Fibroblast of gingiva (primary cell): ENCODE results near the gene SGIP1.

ENCODE experiments used
- DNase-seq: peaks from one replicate; pipeline ENCODE4 v3.0.0-alpha.2; 2011; ENCODE audit warnings: low read depth

The SGIP1 gene

DNA sequence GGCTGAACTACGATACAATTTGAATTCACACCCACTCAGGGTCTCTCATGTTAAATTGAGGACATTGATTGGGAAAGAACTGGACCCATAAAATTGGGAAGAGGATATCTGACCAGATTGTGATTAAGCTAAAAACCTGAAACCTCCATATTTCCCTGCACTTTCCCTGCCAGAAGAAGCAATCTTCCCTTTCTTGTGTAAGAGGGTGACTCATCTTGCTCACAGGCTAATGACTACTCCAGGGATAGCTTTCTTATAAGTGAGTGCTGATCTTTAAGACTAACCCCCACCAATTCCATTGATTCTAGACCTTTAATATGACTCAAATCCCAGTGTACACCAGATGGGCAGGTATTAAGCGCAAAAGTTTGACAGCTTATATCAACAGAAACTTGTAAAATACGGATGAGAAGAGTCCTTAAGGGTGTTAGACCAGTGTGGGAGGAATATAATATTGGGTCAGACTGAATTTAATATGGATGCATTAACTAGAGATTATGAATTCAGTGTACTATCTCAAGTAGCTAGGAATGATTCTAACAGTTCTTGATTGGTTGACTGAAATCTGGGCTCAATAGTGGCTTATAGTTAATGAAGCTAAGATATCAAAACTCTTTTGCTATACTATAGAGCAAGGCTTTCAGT is 12.1 kb upstream of the SGIP1 start:
- DNase-seq = peak; percentile 74

DNA sequence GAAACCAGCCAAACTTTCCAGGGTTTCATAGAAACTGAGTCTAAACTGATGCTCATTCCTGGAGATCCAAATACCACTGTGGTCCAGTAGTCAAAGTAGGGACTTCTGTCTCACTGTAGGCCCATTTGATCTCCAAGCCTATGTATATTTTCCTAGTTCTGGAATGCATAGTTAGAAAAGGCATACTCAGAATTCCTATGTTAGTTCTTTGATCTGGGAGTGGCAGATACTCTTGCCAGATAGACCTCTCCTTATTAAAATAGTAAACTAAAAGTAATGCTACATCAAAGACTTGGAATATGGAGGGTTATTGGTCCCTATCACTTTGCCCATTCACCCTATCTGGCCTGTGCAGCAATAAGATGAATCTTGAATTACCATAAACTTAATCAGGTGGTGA is 10.4 kb upstream of the SGIP1 start:
- no peak for DNase-seq

DNA sequence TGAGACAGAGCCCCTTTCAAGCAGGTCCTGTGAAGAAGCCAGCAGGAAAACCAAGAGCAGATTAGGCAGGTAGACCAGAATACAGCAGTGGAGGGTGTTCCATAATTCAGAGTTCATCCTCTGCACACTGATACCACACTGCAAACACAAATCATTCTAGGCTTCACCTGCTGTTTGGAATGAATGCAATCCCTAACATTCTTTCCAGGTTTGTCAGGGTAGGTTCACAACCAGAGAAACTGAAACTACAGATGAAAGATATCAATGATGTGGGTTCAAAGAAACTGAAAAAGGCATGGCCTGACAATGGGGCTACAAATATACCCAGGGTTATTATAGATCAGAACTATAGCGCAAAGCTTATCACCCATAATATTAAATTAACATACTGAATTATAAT is 8.9 kb upstream of the SGIP1 start:
- DNase-seq = no peak

DNA sequence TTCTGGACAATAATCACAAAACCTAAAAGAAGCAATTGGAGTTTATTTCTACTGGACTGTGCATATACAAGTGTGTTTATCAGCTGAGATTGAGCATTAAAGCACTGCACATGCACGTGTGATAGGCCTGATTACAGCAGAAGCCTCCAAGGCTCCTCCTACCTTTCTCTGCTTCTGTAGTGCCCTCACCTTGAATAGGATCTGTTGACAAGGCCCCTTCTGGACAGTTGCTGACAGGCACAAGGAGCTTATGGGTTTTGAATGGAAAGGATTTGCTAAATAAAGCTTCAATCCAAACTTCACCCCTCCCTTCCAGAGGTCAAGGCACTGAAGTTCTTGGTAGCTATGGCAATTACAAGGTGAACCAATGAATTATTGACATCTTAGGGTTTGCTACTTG is 7.9 kb upstream of the SGIP1 start:
- no peak for DNase-seq

DNA sequence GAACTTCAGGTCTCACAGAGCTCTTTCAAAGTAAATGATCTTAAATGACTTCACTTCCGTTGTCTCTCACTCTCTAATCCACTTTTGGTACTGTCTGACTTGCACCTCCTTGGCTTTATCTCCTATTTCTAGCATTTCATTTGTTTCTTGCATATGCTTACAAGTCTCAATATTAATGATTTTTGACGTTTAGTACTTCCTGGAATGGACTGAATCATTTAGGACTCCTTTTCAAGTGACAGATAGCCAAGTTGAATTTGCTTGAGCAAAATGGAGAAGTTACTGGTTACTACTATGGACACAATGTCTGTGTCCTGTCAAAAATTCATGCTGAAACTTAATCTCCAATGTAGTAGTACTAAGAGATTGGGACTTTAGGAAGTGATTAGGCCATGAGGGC is 7.0 kb upstream of the SGIP1 start:
- DNase-seq = no peak

DNA sequence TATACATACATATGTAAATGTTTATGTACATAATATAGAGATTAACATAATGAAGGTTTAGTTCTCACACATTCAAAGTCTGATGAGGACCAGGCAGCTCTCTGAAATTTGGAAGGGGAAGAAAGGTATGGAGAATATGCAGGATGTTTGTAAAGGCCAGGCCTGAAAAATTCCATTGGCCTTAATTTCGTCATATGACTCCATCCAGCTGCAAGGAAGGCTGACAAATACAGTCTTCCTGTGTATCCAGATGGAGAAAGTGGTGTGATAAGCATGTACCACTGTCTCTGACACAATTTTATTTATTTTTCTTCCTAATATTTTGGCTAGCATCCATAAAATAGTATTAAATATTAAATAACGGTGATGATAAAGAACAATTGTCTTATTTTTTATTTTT is 6.3 kb upstream of the SGIP1 start:
- DNase-seq = peak; percentile 63

DNA sequence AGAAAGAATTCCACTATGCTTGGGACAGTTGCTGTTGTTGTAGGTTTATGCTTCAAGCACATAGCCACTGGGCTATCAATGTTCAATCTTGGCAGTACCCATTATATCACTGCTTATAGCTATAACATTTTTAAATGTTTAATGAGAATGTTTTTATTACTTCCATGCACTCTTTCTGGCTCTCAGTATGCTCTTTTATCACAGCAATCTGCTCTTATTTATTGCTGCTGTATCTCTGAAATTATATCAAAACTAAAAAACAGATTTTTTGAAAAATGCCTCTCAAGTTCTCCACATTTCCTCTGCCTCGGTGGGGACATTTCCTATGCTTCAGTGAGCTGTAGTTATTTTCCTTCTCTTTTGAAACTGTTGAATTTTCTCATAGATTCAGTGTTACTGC is 5.4 kb upstream of the SGIP1 start:
- DNase-seq = no peak

DNA sequence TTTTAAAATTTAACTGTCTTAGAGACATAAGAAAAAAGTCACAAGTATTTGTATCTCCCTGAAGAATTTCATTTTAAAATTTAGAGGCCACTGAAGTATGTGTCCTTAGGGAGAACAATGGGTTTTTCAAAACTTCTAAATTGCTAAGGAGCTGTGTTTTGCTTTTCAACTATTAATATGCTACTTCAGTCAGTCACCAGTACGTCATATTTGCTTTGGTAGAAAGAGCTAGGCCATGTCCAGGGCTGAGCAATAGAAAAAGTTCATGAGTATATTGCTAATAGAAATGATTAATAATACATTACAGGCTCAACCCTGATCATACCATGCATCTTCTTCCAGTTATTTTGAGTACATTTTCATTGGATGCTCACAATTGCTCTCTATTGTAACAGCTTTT is 1.7 kb upstream of the SGIP1 start:
- DNase-seq = no peak

DNA sequence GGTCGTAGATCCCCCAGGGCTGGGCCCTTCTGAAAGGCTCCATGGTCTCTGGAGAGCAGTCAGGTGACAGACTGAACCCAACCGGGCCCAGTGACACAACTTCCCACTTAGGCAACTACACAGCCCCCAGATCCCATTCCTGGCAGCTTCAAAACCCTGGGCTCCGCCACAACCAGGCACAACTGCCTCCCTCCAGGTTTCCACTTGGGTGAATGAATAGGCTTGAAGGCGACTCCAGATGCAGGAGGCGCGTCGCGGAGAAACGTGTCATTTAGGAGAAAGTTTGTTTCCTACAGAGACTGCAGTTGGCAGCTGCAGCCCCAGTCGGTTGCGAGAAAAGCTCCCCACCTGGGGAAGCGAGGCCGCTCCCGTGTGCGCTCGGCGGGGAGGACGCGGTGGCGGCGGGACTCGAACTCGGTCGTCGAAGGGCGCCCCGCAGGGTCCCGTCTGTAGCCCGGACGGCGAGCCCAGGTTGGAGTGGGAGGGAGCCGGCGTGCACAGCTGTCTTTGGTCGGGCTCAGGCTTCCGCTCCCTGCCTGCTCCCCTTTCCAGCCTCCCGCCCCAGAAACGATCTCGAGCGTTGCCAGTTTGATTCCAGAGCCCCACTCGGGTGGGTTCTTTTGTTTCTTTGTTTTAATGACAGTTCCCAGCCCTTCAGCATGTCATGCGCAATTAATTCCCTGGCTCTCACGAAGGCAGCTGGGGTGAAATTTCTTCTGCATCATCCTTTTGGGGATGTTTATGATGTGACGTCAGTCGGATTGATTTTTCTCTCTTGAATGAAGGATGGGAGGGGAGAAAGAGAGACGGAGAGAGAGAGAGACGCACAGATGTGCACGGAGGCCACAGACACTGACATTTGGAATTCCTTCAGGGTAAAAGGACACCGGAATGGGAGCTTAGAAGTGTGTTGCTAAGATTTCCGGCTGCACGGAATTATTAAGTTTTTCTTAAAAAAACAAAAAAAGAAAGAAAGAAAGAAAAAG is 862 bp upstream of the SGIP1 start:
- DNase-seq = peak; percentile 83

DNA sequence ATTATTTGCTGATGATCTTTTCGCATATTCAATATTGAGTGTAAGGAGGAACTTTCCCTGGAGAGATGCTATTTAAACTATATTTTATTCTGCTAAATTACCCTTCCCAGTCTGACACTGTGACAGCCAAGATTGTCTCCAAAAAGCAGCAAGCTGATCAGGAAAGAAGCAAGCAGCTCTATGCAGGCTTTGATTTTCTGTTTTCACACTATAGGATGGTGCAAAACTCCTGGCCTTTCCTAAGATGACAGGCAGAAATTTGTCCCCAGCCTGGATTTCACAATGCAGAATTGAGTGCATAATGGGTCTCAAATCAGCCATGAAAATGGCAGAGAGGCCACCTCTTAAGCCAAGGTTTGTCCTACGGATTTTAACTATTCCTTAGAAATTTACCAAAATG is 1.1 kb downstream of the SGIP1 start:
- no peak for DNase-seq

DNA sequence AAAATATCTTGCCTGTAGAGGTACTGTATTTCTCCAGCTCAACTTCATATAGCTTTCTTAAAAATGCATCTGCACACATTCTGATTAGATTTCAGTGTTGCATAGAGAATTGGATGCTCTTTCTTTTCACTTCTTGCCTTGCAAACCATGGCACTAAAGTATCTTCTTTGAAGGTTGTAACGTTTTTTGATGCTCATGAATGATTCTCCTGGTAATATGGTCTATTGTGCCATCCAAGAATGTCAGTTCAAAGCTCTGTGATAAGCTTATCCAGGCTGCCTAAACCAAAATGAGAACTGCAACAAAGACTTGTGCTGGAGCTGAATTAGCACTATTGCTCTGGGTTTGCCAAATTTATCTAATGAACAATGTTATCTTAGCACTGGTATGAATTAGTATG is 1.9 kb downstream of the SGIP1 start:
- no peak for DNase-seq

DNA sequence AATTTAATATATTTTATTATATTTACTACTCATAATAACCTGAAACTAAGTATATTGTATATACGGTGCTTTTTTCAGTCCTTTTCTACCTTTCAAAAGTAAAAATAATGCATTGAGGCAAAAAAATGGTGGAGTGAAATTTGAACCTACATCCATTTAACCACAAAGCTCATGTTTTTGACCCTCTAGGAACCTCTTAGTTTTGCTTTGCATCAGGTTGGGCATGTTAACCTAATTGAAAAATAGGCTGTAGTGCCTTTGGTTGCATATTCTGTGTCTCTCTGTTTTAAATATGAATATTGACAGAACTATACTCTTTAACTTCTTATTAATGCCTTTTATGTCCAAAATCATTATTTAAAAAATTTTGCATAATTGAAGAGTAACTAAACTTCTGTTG is 3.8 kb downstream of the SGIP1 start:
- no peak for DNase-seq

DNA sequence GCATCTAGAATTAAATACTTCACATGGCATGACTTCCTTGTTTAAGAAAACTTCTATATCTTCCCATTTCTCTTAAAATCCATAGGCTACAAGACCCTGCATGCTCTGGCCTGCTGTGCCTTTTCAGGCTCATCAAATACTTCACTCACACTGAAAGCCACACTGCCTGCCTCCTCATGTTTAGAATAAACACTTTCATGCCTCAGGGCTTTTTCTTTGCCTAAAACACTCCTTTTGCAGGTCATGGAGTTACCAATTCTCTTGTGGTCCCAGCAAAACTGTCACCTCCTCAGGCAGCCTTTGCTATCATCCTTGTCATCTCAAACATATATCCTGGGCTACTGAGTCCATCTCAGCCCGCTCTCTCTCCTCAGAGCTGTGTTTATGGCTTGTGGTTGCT is 5.5 kb downstream of the SGIP1 start:
- no peak for DNase-seq

DNA sequence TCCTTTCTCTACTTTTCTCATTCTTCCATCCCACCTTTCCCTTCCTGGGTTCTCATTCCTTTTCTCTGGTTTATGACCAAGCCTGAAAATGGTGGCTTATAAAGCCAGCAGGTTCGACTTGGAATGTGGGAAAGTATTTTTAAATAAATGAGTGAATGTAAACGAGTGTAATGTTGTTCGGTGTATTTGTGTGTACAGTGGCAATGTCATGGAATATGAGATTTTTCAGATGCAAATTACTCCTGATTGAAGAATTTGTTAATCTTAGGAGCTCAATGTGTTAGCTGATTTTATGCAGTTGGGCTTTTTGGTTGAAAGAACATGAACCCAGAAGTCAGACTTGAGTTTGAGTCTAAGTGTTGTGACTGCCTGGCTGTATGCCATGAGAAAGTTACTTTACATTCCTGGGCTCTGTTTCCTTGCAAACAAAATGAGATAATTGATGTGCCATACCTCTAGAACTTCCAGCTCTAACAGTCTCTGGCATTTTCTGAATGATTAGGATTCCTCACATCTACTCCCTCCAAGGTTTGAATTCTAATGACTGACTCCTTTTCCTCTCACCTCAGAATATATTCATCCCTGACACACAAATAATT is 6.6 kb downstream of the SGIP1 start:
- DNase-seq = peak; percentile 25

DNA sequence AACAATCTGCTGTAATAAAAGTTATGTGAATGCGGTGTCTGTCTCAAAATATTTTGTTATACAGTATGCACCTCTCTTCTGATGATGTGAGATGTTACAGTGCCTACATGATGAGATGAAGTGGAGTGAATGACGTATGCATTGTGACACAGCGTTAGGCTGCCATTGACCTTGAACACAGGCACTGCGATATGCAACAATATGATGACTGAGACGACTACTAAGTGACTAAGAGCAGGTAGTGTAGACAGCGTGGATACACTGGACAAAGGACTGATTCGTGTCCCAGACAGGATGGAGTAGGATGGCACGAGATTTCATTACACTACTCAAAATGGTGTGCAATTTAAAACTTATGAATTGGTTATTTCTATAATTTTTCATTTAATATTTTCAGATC is 8.4 kb downstream of the SGIP1 start:
- DNase-seq = no peak

DNA sequence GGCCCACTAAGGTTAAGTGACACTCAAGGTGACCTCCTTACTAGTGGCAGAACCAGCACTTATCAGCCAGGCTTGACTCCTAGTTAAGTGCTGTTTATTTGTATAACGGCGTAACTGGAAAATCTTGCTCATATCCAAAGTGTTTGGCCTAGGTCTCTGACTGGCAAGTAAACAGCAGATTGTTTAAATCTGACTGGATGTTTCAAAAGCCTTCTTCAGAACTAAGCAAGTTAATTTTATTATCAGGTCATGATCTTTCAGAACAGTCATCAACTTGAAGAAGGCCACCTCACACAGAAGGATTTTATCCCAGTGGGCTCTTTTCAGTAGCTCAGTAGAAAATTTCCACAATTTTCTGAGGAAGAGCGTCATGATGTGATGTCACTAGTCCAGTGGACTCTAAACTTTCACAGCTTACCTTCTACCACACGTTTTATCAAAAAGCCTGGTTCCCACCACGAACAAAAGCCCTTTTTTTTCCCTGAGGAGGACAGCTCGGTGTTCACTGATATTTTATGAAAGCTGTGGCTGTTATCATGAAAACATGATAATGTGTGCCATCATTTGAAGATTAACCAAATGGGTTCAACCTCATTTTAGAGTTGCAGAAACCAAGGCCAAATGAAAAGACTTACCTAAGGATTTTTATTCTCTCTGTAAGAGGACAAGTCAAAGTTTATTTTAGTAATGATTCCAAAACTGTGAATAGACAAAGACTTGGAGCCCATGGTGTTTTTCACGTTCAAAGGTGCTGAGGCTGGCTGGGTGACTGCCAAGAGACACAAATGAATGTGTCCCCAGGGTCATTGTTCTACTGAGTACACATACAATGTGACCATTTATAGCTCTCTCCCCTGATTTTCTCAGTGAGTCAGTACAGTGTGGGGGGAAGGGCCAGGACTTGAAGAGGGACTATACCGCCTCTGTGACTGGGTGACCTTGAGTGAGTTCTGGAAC is 9.1 kb downstream of the SGIP1 start:
- peak; percentile 81 for DNase-seq

DNA sequence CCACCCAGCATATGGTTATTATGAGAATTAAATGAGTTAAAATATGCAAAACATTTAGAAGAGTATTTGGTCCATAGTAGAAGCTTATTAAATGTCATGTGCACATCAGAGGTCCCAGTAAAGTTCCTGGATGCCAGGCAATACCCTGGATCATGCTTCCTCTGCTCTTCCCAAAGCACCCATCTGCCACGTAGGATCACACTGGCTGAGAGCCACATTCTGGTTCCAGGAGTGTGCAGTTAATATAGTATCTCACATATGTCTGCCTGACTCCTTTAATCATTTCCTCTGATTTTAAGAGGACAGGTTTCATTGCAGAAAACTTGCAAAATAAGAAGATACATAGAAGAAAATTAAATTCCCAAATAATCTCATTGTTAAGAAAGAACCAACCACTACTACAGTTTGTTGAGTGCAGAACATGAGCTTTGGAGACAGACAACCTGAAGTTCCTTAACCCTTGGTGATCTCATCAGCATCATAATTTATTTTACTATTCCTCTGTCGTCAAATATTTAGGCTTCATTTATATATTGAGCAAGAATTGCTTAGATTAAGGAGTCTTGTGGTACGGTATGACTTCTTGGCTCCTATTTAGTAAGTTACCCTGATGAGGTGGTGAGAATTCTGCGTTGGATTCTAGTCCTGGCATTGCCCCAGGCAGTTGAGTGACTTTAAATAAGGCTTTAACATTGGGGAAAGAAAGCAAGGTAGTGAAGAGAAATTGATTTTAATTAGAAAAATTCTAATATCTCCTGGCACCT is 12.3 kb downstream of the SGIP1 start:
- no peak for DNase-seq

DNA sequence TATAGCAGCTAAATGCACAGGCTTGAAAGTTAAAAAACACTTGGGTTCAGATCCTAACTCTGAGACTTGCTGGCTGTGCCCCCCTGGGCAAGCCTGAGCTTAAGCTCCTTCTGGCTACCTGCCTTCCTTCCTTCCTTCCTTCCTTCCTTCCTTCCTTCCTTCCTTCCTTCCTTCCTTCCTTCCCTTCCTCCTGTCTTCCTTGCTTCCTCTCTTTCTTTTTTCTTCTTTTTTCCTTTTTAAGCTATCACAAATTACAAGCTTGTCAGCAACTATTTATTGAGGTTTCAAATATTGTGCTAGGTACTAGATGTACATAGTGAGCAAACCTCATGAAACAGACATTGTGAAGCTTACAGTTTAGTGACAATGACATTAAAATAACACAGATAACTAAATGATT is 15.1 kb downstream of the SGIP1 start:
- no peak for DNase-seq

DNA sequence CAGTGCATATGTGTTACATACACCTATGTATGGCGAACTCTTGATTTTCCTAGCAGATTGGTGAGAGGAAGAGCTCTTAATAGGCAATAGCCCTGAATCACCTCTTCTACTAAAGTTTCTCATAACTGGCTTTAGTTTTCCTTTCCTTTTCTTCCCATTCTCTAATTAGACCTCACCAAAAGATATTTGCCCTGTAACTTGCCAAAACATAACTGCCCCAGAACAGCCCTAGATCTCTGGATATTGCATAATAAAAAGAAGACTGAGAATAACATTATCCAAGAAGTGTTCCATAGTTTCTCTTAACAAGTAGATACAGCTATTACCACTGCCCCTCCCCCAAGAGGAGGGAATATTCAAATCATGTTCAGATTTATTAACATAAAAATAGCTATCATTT is 16.3 kb downstream of the SGIP1 start:
- DNase-seq = no peak

DNA sequence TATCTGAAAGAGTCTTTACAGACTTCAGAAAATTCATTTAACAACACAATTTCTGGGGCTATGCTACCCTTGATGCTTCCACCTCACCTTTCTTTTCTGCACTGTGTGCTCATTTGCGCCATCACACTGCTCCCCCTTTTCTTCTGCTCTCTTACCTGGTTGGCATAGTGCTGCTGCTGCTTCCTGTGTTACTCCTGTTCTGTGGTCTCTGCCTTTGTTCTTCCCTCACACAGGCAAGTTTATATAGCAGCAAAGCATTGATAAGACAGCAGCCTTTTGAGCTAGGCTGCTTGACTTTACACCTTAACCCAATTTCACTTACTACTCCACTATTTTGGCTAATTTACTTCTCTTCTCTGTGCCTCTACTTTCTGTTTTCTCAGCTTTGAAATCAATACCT is 18.3 kb downstream of the SGIP1 start:
- no peak for DNase-seq

DNA sequence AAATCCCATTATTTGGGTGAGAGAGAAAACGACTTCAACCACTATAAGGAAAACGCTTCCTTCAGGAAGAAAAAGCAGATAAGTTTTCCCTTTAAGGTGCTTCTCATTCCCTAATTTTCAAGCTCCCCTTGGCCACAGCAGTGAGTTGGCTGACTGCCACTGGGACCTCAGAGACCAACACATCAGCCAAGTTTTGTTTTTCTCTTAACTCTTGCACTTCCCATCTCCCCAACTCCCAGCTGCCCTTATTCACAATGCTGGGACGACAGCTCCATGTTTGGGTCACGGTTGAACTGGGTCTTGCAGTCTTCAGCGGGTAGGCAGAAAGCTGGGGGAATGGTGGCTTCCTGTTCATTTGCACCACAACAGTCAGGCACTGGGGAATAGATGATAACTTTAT is 18.9 kb downstream of the SGIP1 start:
- DNase-seq = no peak
